HG03565 (cell line): ENCODE measurements around the gene SMIM32.

Experiments
- ATAC-seq: cut with Tn5 transposase; IDR thresholded peaks from one replicate; pipeline ENCODE4 v1.9.1; 2021; ENCODE audit warnings: mild to moderate bottlenecking, moderate library complexity; ENCODE audit not compliant: unreplicated experiment

Gene SMIM32

DNA sequence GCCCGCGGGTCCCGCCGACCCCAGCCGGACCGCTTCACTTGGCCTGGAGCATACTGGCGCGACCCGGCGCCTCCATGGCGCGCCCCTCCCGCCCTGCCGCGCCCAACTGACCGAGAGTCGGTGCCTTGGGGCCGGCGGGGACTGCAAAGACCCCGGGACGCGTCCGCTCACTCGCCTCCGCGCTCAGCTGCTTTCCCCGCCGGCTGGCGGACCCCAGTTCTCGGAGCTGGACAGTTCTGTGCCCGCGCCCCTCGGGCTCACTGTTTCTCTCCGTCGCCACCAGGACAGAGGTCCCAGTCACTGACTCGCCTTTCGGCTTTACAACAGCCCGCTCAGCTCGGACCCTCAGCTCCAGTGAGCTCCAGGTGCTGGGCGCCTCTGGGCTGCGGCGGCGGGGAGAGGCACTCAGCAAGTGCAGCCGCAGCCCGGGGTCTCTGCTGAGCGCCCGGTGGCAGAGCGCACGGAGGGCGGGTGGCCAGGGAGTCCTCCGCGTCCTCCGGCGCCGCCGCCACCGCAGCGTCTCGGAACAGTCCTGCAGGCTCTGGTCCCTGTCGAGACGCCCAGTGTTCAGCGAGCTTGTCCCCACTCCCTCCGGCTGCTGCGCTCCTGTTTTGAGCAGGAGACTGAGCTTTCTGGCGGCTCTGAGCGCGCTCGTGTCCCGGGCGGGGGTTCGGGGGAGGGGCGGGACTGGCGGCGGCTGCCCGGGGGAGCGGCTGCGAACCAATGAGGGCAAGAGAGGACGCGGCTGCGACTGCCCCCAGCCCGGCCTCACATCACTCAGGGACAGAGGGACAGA, at the start of gene SMIM32:
SMIM32 (minus strand) TSS at position 637 of the 796 bp plus-strand sequence. CDS start 638 bp downstream, outside the sequence.
- no peak for ATAC-seq

DNA sequence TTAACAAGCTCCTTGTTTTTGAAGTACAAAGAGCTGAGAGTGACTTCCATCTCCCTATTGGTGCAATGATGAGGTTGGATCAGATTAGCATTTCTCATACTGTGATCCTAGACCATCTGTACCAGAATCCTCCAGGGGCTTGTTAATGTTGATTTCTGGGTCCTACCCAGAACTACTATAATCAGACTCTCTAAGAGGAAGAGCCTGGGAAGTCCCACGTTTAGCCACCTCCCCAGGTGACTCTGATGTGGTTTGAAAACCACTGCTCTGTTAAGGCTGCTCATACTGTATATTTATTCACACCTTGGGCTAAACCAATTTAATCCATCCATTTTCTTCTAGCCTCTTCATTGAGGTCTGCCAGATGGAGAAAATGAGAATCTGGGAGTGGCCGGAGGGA, 49.6 kb upstream of the SMIM32 start:
- peak; percentile 79 for ATAC-seq

DNA sequence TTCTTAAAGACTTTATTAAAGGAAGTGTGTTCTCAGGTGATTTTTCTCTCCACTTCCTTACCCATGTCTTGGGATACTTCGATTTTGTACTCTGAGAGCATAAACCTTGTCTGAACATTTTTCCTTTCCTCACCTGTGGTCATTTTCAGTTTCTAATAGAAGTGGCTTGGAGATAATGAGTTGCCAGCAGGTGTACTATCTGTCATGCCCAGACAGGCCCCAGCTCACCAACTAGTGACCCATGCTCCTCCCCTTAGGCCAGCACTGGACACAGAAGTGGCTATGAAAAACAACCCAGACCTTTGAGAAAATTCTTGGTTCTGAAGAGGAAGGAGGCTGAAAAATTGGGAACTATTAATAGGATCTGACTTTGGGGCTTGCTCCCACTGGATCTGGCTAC, 49.2 kb upstream of the SMIM32 start:
- ATAC-seq = no peak

DNA sequence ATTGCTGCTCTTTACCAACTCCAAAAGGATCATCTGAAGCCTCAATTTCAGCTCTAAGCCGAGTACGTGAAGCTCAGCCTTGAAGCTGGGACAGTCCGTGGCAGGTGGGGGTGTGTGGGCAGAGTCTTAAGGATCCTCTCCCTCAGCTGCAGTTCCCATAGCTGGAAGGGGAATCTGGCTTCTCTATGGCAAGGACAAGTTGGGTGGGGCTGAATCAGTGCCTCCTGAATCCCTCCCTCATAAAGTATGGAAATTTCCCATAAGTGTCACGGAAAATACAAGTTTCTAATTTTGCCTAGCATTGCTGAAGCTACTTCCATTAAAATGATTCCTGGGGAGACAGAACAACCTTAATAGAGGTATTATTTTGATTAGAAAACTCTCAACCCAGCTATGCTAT, 47.9 kb upstream of the SMIM32 start:
- ATAC-seq = no peak

DNA sequence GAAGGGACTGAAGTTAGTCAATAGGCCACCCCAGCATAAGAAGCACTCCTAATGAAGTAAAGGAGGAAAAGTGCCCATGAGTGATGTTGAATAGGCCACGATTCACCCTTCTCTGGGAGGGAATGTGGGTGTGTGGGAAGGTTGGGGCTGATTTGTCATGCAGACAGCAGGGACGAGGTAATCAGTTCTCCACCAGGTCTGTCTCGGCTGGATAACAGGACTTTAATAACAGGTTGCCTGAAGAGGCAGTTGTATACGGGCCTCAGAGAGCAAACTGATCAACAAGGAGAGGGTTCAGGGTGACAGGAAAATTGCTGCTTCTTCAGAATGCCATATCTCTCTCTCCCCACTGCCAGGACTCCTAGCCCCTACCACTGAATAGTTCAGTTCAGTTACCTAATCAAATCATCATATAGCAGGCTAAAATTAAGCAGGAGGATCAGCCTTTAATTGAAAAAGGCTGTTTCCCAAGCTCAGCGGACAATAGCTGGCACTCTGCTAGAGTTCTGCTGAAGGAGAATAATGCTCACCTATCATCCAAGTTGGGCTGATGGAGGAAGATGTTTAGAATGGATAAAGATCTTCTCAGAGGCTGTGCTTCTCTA, 43.6 kb upstream of the SMIM32 start:
- ATAC-seq = no peak

DNA sequence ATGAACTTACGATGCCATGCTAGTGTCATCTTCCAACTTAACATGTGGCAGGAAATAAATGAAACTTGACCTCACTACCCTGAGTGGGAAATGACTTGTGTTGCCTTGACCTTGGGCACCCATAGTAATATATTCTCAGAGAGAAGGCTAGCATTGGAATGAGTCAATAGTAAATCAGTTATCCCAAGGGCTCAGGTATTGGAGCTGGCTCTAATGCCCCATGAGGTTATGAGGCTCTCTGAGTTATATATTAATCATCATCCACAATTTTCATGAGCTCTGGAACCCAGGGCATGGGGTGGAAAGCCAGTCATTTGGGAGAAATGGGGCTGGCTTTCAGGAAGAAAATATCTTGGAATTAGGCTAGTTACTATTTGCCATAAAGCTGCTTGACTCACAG, 42.4 kb upstream of the SMIM32 start:
- no peak for ATAC-seq

DNA sequence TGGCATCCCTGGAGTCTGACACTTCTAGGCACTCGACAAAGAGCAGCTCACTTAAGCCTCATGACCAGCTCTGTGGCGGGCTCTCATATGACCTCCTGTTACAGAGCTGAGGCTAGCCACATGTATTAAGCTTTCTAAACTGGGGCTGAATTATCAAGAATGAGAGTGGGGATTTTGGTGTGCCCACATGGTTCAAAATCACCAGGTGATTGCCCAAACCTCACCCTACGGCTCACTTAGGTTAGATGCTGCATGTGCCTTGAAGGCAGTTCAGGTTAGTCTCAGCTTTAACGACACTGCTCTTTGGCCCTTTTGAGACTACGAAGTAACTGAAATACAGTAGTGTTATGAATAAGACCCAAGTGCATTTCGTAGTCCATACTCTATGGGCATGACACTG, 39.4 kb upstream of the SMIM32 start:
- peak; percentile 75 for ATAC-seq

DNA sequence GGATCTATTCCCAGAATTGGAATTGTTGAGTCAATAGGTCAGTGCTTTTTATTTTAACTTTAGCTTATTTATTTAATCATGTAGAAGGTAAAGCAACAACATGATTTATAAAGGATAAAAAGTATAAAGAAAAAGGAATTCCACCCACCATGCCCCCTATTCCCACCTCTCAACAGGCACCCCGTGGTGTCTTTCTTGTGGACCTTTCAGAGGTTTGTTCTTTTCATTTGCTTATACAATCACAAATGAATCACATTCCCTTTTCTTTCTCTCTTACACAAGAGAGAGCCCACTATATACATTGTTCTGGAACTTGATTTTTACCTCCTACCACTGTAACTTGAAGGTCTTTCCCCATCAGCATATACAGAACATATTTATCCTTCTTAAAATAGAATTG, 37.2 kb upstream of the SMIM32 start:
- no peak for ATAC-seq

DNA sequence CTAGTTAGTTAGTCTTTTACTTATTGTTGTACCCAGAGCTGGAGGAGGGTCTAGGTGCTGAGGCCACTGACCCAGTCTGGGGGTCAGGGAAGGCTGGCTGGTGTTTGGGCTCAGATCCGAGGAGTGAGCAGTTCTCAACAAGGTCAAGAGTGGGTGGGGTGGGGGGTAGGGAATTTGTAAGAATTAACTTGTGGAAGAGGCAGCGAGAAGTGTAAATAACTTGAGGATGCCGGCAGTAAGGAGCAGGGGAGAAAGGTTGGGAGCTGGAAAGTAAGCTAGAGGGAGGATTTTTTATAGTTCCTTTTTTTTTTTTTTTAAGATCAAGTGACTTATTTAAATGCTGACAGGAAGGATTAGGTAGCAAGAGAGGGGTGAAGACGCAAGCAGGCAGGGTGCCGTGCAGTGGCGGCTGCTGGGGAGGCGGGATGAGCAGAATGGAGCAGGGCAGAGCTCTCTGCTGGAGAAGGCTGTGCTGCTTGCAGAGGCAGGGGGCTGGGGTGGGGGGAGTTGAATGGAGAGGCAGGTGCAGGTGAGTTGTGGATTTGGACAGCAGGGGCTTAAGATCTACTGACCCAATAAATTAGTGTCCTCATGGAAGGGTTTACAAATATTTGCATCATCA, 35.3 kb upstream of the SMIM32 start:
- no peak for ATAC-seq

DNA sequence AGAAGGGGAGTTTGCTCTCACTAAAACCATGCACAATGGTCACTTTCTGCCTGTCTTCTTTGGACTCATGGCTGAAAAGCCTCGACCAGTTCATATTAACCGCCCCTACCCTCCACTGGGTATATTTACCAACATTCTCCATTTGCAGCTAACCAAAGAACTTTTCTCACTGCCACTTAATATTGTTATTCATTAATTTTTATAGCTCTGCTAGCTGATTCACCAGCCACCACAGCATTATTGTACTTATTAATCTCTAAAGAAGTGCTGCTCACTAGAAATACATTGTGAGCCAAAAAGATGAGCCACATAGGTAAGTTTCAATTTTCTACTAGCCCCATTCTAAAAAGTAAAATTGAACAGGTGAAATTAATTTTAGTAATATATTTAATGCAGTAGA, 33.4 kb upstream of the SMIM32 start:
- ATAC-seq = no peak

DNA sequence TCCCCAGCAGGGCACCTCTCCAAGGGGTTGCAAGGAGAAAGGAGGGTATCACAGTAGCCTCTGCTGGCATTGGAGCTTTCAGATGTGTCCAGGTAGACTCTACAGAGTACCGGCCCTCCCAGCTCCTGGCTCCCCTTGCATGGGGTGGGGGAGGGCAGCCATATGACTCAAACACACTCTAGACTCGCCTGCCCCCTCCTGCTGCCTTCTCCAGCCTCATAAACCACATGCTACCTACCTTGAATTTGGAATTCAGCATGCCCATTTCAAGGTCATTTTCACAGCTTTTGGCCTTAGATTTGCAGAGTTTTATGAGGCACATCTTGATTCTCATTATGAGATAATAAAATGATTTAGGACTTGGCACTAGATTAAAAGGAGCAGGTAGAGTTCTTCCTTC, 32.8 kb upstream of the SMIM32 start:
- no peak for ATAC-seq

DNA sequence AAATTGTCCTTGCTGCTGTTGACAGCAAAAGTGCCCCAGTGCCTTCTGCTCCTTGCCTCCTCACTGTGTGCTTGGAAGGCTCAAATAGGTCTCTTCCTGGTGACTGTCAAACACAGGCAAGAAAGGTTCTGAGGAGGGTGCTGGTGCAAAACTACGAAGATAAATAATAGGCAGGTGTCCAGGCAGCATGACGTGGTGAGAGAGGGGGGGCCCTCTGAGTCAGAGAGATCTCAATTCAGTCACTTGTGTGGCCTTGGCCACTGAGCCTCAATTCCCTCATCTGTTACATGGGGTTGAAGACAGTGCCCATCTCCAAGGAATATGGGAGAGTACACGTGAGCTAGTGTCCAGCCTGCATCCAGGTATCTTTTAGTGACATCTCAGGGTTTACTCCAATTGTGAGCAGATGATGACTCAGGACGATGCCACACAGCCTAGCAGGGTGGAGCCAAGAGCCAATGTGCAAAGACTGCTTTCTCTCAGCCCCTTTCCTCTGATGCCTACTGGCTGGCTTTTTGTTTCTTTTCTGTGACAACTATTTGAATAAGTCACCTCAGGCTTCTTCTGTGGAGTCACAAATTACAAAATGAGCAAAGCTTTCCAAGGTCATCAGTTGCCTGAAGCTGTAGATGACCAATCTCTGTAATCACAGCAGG, 29.7 kb upstream of the SMIM32 start:
- ATAC-seq = no peak

DNA sequence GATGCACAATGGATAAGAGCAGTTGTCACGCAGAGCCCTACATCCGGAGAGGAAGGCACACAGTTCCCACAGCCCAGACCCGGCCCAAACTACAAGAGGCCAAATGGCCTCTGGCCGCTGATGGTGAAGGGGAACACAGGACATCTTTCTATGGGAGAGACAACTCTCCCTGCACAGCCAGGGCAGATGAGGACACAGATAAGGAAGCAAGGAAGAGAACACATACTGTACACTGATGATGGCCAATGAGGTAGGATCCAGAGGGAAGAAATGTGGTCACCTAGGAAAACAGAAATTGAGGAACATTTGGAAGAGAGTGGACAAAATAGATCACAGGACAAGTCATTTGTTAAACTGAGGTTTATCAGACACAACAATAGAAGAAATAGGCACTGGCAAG, 28.4 kb upstream of the SMIM32 start:
- ATAC-seq = no peak

DNA sequence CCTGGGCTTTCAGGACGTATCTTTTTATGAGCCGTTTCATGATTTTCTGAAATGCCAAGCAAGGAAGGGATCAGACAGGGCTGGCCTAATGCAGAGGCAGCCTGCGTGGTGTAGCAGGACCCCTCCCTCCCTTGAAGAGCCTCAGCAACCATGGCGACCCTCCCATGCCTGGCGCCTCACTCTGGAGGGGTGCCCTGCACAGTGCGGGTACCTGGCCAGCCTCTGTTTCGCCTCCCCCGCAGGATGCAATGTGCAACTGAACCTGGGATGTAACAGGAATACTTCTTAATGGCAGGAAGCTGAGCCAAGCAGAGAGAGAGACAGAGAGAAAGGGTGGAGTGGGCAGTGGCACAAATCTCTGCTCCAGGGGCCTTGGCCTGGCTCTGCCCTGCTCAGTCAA, 23.3 kb upstream of the SMIM32 start:
- no peak for ATAC-seq

DNA sequence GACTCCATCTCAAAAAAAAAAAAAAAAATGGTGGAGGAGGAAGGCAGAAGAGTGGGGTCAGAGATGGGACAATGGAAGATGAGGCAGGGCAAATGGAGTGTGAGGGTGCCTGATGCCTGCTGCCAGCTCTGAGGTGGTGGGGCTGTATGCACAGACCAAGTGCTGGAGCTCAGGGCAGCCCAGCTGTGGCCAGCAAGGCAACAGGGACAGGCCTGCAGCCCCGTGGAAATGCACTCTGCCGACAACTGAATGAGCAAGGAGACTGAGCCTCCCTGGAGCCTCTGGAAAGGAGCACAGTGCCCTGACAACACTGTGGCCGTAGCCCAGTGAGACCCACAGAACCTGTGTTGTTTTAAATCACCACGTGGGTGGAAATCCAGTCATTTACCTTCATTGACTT, 22.9 kb upstream of the SMIM32 start:
- no peak for ATAC-seq

DNA sequence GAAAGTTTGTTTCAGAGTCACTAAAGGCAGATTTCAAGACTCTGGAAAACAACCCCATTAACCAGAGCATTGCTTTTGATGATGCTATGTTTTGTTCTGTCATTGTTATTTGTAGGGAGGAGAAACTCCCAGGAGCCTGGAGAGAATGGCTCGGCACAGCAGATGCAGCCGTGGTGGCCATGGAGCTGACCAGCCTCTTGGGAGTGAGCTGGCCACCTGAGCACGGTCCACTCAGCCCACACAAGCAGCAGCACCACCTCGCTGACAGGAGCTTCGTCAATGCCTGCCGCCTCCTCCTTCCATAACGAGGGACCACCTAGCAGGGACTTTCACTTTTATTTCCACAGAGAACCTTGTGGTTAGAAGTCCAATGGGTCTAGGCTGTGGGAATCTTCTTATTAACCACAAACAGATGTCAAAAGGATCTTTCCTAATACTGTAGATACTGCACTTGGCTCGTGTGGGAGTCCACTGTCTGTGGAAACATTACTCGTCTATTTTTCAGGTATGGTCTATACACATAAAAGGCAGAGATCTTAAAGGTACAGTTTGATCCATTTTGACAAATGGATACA, 21.0 kb upstream of the SMIM32 start:
- no peak for ATAC-seq

DNA sequence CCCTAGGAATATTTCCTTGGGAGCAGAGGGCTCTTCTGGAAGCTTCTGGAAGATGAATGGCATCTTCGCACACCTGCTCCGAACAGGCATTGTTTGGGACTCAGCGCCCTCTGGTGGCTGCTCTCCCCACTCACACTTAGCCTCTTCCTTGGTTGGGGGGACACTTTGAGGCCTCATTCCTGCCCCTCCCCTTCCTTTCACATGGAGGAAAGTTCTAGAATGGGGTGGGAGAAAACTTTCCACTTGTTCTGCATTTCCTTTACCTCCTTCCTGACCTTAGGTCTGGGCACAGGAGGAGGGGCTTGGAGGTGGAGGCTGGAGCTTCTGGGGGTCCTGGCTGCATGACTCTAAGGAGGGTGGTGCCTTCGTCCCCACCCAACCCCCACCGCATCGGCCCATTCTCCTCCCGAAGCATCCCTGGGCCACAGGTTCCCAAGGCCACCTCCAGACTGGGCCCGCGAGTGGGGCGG, 19.3 kb upstream of the SMIM32 start:
- no peak for ATAC-seq

DNA sequence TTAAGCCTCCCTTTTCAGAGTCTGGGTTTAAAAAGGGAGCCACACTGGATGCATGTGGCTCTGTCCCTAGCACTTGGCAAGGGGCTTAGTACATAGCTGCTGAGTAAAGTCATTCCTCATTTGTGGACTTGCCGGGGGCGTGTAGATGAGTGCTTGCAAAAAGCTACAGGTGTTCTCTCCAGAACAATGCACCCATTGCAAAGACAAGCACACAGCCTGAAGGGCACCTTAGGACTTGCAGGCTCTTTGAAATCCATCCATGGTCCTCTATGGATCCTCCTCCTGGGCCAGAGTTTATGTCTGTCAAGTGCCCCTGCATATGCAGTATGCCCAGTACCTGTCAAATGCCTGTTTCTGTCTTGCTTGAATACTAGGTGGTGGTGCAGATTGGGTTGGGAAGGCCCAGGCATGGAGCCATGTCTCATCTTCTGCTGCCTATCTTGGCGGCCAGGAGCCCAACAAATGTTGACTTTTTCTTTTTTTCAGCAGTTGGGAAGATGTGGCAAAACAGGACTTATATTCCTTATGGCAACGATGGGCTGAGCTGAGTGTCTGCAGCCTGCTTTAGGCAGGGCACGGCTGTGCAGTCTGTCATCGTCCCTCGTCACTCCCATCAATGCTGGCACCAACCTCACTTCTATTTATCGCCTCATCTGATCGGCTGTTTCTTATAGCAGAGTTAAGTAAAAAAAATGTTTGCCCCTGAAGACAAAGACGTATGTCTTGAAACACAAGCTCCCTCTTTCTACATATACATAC, 18.5 kb upstream of the SMIM32 start:
- no peak for ATAC-seq

DNA sequence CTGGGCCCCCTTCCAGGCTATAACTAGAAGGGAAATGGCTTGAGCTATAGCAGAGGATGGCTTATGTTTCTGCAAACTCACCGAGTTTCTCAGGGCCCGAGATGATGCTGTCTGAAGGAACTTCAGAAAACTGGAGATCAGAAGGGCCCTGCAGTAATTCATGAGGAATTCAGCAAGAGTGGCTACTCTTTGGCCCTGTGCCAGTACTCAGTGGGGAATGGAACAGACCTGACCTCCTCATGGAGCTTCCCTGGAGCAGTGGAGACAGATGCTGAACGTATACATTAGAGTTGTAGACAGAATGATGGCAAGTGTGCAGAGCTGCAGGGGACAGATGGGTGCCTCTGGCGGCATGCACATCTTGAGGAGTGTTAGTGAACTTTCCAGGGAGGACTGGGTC, 17.3 kb upstream of the SMIM32 start:
- no peak for ATAC-seq

DNA sequence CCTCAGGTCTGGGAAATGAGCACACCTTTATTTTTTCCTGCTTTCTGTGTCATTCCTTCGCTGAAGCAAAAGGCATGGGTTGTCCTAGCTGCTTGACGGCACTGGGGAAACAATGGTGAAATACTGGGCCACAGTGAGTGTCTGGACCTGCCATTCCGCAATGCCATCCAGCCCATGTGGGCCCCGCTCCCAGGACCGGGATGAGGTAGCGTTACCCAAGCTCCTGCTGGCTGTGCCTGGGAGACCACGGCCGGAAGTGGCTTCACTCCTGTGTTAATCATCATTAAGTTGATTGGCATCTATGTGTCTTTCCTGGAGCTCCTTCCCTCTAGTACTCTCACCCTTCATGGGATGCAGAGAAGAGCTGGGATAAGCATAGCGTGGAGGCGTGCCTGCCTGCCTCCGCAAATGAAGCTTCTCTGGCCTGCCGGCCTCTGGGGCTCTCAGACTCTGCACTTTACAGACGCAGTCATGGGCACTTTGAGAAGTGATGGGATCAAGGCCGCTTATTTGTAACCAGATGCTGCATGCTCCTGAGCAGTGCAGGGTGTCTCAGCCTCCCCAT, 16.5 kb upstream of the SMIM32 start:
- no peak for ATAC-seq
